Lower lobe of right lung (tissue), 2 donors: ENCODE data around the gene DIDO1. TPM values are rescaled to one million over a fixed set of nuclear protein-coding genes. Genes with fewer than 3 reads are reported as not detected.

ENCODE experiments used
- ATAC-seq, 2 donors: fragments of 200-7000 bp; cut with Tn5 transposase; one replicate each; pipeline ENCODE4 v1.9.1; 2020 to 2022; ENCODE audit warnings: mild to moderate bottlenecking in 2 of 2, moderate library complexity in 2 of 2
- DNase-seq: peaks from one replicate; pipeline ENCODE4 v3.0.0-alpha.2; 2020
- H3K27ac ChIP-seq: fragments of 200-600 bp; one replicate; pipeline ENCODE4 v1.8.0; 2022
- H3K27me3 ChIP-seq: fragments of 200-600 bp; one replicate; pipeline ENCODE4 v1.8.0; 2022; ENCODE audit warnings: low read depth
- H3K36me3 ChIP-seq: fragments of 200-600 bp; one replicate; pipeline ENCODE4 v1.8.0; 2022; ENCODE audit warnings: mild to moderate bottlenecking
- H3K4me1 ChIP-seq: fragments of 200-600 bp; one replicate; pipeline ENCODE4 v1.8.0; 2022
- H3K4me3 ChIP-seq: fragments of 200-600 bp; one replicate; pipeline ENCODE4 v1.8.0; 2022; ENCODE audit warnings: mild to moderate bottlenecking
- H3K9me3 ChIP-seq: fragments of 200-600 bp; one replicate; pipeline ENCODE4 v1.8.0; 2022
- CTCF ChIP-seq: fragments of 200-600 bp; IDR thresholded peaks from one replicate; pipeline ENCODE4 v1.8.0; 2022; ENCODE audit warnings: antibody characterized with exemption, mild to moderate bottlenecking
- intact Hi-C: fragments of 100-400 bp; cut with DNase I; formaldehyde crosslinking; loops from one replicate; pipeline ENCODE4 v1.11.0; 2022
- total RNA-seq: library from RNA; stranded (reverse); fragmentation: NEBNext Ultra II Directional; extraction: Animal tissue kit (Norgen Biotek cat#: 25700); gene quantifications from one replicate; pipeline ENCODE4 v1.2.1, GENCODE V29; 2021
- donor health status: DM: no; HTN: yes; CAD: no; lungs with severe emphysema.

DIDO1 gene
- total RNA-seq, 1 donor from 2014 or later: 54.6 TPM

GRCh38 chr20:62967628-62968351, 41.5 kb upstream of the DIDO1 start:
- peaks cover 4% of the 10 kb centered on the region for H3K4me1 ChIP-seq
- DNase-seq: no peak
- intact Hi-C loops: no loop called here
- no peaks in the 10 kb centered on the region for H3K9me3 ChIP-seq
- peaks cover 2% of the 10 kb centered on the region for H3K36me3 ChIP-seq
- no peak for ATAC-seq
- H3K27ac ChIP-seq: no peak overlapping the region
- H3K27me3 ChIP-seq: peaks cover 23% of the 10 kb centered on the region
- no peak for TF ChIP-seq CTCF
- H3K4me3 ChIP-seq: no peak overlapping the region

- no peak for TF ChIP-seq CTCF
- H3K27ac ChIP-seq: no peak overlapping the region
- no peak overlapping the region for H3K4me3 ChIP-seq
- DNase-seq: no peak
- no peaks in the 10 kb centered on the region for H3K9me3 ChIP-seq
- H3K4me1 ChIP-seq: no peaks in the 10 kb centered on the region
- H3K36me3 ChIP-seq: peaks cover 6% of the 10 kb centered on the region
- peaks cover 17% of the 10 kb centered on the region for H3K27me3 ChIP-seq
- intact Hi-C loops: no loop called here
- ATAC-seq: no peak
These were observed 40.8 kb upstream of the DIDO1 start for GRCh38 chr20:62967149-62967501.

- Histone ChIP-seq H3K27me3 (peaks cover 17% of the 10 kb centered on the region), H3K4me3 (no peak overlapping the region), H3K9me3 (no peaks in the 10 kb centered on the region), H3K27ac (no peak overlapping the region), H3K4me1 (no peaks in the 10 kb centered on the region), H3K36me3 (peaks cover 6% of the 10 kb centered on the region)
- TF ChIP-seq CTCF: no peak
- intact Hi-C loops: no loop called here
- DNase-seq (no peak), ATAC-seq (no peak)
These were observed 40.2 kb upstream of the DIDO1 start for GRCh38 chr20:62966212-62967148.

GRCh38 chr20:62965363-62965771, 39.1 kb upstream of the DIDO1 start:
- peaks cover 6% of the 10 kb centered on the region for H3K36me3 ChIP-seq
- DNase-seq (no peak), ATAC-seq (no peak)
- H3K4me1 ChIP-seq: no peaks in the 10 kb centered on the region
- H3K27ac ChIP-seq: no peak overlapping the region
- H3K4me3 ChIP-seq: no peak overlapping the region
- H3K9me3 ChIP-seq: no peaks in the 10 kb centered on the region
- intact Hi-C loops: no loop called here
- peaks cover 8% of the 10 kb centered on the region for H3K27me3 ChIP-seq
- TF ChIP-seq CTCF: no peak

- peaks cover 6% of the 10 kb centered on the region for H3K36me3 ChIP-seq
- H3K4me3 ChIP-seq: no peak overlapping the region
- no peaks in the 10 kb centered on the region for H3K9me3 ChIP-seq
- intact Hi-C loops: no loop called here
- no peak for ATAC-seq
- H3K4me1 ChIP-seq: no peaks in the 10 kb centered on the region
- no peak overlapping the region for H3K27ac ChIP-seq
- peaks cover 4% of the 10 kb centered on the region for H3K27me3 ChIP-seq
- TF ChIP-seq CTCF: no peak
- no peak for DNase-seq
These were observed 38.4 kb upstream of the DIDO1 start for GRCh38 chr20:62964700-62965099.
